Neural crest cell (in vitro differentiated cells): ENCODE data around the gene CDK14. TPM values are rescaled to one million over a fixed set of nuclear protein-coding genes. Genes with fewer than 3 reads are reported as not detected.

Source experiments
- DNase-seq: peaks from one replicate; pipeline ENCODE4 v3.0.0; 2021; ENCODE audit warnings: low read depth, mixed read lengths, low spot score
- H3K27ac Mint-ChIP-seq: one replicate; pipeline ENCODE4 v1.8.0; 2021; ENCODE audit warnings: mild to moderate bottlenecking, mixed read lengths; ENCODE audit not compliant: unreplicated experiment
- H3K27me3 Mint-ChIP-seq: 2 replicates; pipeline ENCODE4 v1.8.0; 2021; ENCODE audit warnings: low read depth, mild to moderate bottlenecking, mixed read lengths
- H3K36me3 Mint-ChIP-seq: 2 replicates; pipeline ENCODE4 v1.8.0; 2021; ENCODE audit warnings: low read depth, mild to moderate bottlenecking, mixed read lengths
- H3K4me1 Mint-ChIP-seq: 2 replicates; pipeline ENCODE4 v1.8.0; 2021; ENCODE audit warnings: mixed read lengths
- H3K4me3 Mint-ChIP-seq: one replicate; pipeline ENCODE4 v1.8.0; 2021; ENCODE audit warnings: mild to moderate bottlenecking, mixed read lengths
- H3K9me3 Mint-ChIP-seq: 2 replicates; pipeline ENCODE4 v1.8.0; 2021; ENCODE audit warnings: mixed read lengths
- total RNA-seq: library from RNA; stranded (reverse); gene quantifications from 2 replicates; pipeline ENCODE4 v1.2.1, GENCODE V29; 2021
- TF ChIP-seq, protein P1 (sequence below): fragments of 200-600 bp; sonication (generic); conservative IDR thresholded peaks from 2 replicates; pipeline ENCODE4 v1.5.0; 2021; ENCODE audit warnings: antibody characterized with exemption, mild to moderate bottlenecking

The CDK14 gene
- total RNA-seq, 1 donor from 2014 or later: 49.6 TPM

DNA sequence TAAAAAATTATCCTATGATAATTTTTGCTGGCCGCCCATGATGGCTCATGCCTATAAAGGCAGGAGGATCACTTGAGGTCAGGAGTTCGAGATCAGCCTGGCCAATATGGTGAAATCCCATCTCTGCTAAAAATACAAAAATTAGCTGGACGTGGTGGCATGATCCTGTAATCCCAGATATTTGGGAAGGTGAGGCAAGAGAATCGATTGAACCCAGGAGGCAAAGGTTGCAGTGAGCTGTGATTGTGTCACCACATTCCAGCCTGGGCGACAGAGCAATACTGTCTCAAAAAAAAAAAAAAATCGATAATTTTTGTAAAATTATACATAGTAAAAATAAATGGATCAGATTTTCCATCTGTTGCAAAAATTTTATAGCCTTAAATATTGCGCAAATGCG lies 31.7 kb upstream of the CDK14 start:
- no peaks in the 10 kb centered on the region for H3K36me3 Mint-ChIP-seq
- H3K27me3 Mint-ChIP-seq: no peaks in the 10 kb centered on the region

DNA sequence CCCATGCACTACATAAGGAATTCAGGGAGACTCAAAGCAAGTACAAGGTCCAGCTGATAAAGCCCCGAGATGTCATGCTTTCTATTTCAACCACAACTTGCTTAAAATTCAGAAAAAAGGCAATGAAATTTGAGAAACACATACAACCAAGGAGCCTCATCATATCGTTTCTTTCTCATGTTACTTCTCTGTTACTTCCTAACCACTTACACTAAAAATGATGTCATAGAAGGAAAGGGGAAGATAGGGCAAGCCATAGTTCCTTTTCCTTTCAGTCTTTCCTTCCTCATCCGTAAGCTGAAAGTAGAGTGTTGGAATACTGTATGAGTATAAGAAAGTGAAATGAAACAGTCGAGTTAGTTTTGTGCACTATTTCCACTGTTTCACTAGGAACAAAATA lies 27.9 kb upstream of the CDK14 start:
- DNase-seq: no peak
- no peaks in the 10 kb centered on the region for H3K9me3 Mint-ChIP-seq
- H3K4me3 Mint-ChIP-seq: no peak overlapping the region
- H3K36me3 Mint-ChIP-seq: no peaks in the 10 kb centered on the region
- TF ChIP-seq, protein P1, sequence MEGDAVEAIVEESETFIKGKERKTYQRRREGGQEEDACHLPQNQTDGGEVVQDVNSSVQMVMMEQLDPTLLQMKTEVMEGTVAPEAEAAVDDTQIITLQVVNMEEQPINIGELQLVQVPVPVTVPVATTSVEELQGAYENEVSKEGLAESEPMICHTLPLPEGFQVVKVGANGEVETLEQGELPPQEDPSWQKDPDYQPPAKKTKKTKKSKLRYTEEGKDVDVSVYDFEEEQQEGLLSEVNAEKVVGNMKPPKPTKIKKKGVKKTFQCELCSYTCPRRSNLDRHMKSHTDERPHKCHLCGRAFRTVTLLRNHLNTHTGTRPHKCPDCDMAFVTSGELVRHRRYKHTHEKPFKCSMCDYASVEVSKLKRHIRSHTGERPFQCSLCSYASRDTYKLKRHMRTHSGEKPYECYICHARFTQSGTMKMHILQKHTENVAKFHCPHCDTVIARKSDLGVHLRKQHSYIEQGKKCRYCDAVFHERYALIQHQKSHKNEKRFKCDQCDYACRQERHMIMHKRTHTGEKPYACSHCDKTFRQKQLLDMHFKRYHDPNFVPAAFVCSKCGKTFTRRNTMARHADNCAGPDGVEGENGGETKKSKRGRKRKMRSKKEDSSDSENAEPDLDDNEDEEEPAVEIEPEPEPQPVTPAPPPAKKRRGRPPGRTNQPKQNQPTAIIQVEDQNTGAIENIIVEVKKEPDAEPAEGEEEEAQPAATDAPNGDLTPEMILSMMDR: no peak
- no peaks in the 10 kb centered on the region for H3K27me3 Mint-ChIP-seq
- no peaks in the 10 kb centered on the region for H3K4me1 Mint-ChIP-seq
- no peak overlapping the region for H3K27ac Mint-ChIP-seq

More for the DNA sequence above, 31.7 kb upstream of the CDK14 start:
- DNase-seq: no peak
- H3K4me3 Mint-ChIP-seq: no peak overlapping the region
- no peak overlapping the region for H3K27ac Mint-ChIP-seq
- no peaks in the 10 kb centered on the region for H3K4me1 Mint-ChIP-seq
- TF ChIP-seq, protein P1: no peak
- peaks cover 3% of the 10 kb centered on the region for H3K9me3 Mint-ChIP-seq

DNA sequence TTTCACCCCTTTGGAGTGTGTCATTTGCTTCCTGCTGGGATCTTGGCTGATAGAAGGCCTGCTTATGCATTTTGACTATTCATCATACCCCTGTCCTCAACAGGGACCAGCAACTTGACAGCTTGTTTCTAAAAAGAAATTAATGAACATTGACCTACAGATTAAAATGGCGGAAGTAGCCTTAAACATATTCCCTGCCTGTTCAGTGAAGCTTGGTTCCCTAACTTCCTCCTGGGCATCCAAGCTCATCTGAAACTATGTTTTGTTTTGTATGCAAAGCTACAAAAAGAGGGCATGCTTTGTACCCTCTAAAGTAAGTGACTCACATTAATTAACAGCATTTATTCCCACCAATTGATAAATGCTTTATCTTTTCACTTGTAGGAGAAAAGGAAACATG lies 26.8 kb upstream of the CDK14 start:
- no peaks in the 10 kb centered on the region for H3K36me3 Mint-ChIP-seq
- TF ChIP-seq, protein P1: no peak
- H3K4me3 Mint-ChIP-seq: no peak overlapping the region
- no peak for DNase-seq
- H3K27ac Mint-ChIP-seq: no peak overlapping the region
- no peaks in the 10 kb centered on the region for H3K9me3 Mint-ChIP-seq
- H3K27me3 Mint-ChIP-seq: no peaks in the 10 kb centered on the region
- H3K4me1 Mint-ChIP-seq: no peaks in the 10 kb centered on the region

DNA sequence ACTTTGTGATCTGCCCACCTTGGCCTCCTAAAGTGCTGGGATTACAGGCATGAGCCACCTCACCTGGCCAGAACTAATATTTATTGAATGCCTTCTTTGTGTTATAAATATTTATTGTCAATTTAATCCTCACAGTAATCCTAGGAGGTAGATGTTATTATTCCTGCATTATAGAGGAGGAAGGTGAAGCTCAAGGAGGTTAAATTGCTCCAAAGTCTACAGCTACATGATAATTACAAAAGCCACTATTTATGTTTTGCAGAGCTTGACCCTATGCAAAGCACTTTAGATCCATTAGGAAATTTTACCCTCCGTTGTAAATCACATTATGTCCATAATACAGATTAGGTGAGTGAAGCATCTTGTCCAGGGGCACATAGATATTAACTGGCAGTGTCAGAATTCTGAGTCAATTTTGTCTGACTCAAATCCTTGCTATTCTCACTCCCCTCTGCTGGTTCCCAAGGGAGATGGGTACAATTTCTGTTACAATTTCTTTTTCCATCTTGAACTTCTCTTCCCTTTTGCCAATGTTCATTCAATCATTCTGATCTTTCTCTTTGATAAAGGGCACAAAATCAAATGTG lies 25.7 kb upstream of the CDK14 start:
- no peaks in the 10 kb centered on the region for H3K4me1 Mint-ChIP-seq
- no peaks in the 10 kb centered on the region for H3K27me3 Mint-ChIP-seq
- no peak overlapping the region for H3K27ac Mint-ChIP-seq
- no peaks in the 10 kb centered on the region for H3K36me3 Mint-ChIP-seq
- DNase-seq: no peak
- H3K9me3 Mint-ChIP-seq: no peaks in the 10 kb centered on the region
- TF ChIP-seq, protein P1: no peak
- H3K4me3 Mint-ChIP-seq: no peak overlapping the region

DNA sequence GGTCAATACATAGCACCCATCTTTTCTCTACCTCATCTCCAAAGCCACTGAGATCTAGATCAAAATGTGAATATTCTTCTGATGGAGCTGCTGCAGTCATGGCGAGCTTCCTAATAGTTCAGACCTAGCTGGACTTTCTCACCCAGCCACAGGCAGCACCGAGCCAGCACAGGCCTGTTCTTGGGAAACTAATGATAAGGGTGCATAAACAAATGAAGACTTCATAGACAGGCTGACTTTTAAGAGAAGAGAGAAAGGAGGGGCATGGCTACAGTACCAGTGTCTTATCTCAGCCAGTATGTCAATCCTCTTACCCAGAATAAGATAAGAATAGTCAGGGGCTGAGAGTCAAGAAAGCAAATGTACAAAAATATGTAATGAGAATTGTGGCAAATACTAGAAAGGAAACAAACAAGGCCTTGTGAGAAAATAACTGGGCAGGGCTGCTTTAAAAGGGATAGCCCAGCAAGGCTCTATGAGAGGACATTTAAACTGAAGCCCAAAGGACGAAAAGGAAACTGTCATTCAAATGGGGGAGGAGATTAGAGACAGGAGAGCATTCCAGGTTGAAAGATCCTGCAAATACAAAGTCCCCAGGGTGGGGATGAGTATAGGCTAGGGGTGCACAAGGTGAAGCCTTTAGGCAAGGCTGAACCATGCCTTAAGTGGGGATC lies 21.8 kb upstream of the CDK14 start:
- no peaks in the 10 kb centered on the region for H3K36me3 Mint-ChIP-seq
- H3K4me3 Mint-ChIP-seq: no peak overlapping the region
- H3K4me1 Mint-ChIP-seq: no peaks in the 10 kb centered on the region
- DNase-seq: no peak
- no peaks in the 10 kb centered on the region for H3K27me3 Mint-ChIP-seq
- H3K9me3 Mint-ChIP-seq: no peaks in the 10 kb centered on the region
- H3K27ac Mint-ChIP-seq: no peak overlapping the region
- TF ChIP-seq, protein P1: no peak
